Neural cell (in vitro differentiated cells): ENCODE data around the gene NANP. TPM values are rescaled to one million over a fixed set of nuclear protein-coding genes. Genes with fewer than 3 reads are reported as not detected.
"Not testable (repeated sequence)": the region's sequence is repeated elsewhere in the genome, so short reads cannot be mapped to it uniquely, and the experiment has no call there.

ENCODE experiments used
- H2AFZ ChIP-seq: fragments of 200-600, 300-800 bp; sonication (generic), shearing (Covaris generic); 2 replicates; pipeline ENCODE4 v1.6.0; 2014; ENCODE audit warnings: low read depth, mild to moderate bottlenecking, antibody characterized with exemption, low read length, moderate library complexity
- H3F3A ChIP-seq: fragments of 200-600 bp; shearing (Covaris generic); 2 replicates; pipeline ENCODE4 v1.6.1; 2016; ENCODE audit warnings: mild to moderate bottlenecking, moderate library complexity, mixed read lengths, antibody characterized with exemption, low read length; ENCODE audit not compliant: insufficient read depth, poor library complexity, severe bottlenecking
- H3K27ac ChIP-seq: fragments of 200-600, 300-800 bp; sonication (generic), shearing (Covaris generic); 2 replicates; pipeline ENCODE4 v1.5.1; 2014; ENCODE audit warnings: mild to moderate bottlenecking, low read length, moderate library complexity
- H3K27me3 ChIP-seq: fragments of 300-800, 200-600 bp; sonication (generic), shearing (Covaris generic); 2 replicates; pipeline ENCODE4 v1.6.0; 2014; ENCODE audit warnings: mild to moderate bottlenecking, low read depth, low read length, moderate library complexity; ENCODE audit not compliant: insufficient read depth
- H3K36me3 ChIP-seq: fragments of 300-800, 200-600 bp; sonication (generic), shearing (Covaris generic); 2 replicates; pipeline ENCODE4 v1.5.1; 2014; ENCODE audit warnings: mild to moderate bottlenecking, antibody characterized with exemption, low read length, moderate library complexity; ENCODE audit not compliant: insufficient read depth
- H3K4me2 ChIP-seq: fragments of 300-800, 200-600 bp; sonication (generic), shearing (Covaris generic); 2 replicates; pipeline ENCODE4 v1.6.0; 2014; ENCODE audit warnings: mild to moderate bottlenecking, low read length
- H3K4me3 ChIP-seq: fragments of 300-800, 200-600 bp; sonication (generic), shearing (Covaris generic); 2 replicates; pipeline ENCODE4 v1.5.1; 2014; ENCODE audit warnings: mild to moderate bottlenecking, low read length, moderate library complexity
- H3K79me2 ChIP-seq: fragments of 200-600 bp; shearing (Covaris generic); replicated peaks from 2 replicates; pipeline ENCODE4 v1.6.0; 2014; ENCODE audit warnings: mild to moderate bottlenecking, low read length, moderate library complexity; ENCODE audit not compliant: insufficient read depth
- H3K9ac ChIP-seq: fragments of 300-800, 200-600 bp; sonication (generic), shearing (Covaris generic); 2 replicates; pipeline ENCODE4 v1.6.1; 2016; ENCODE audit warnings: mild to moderate bottlenecking, low read length, mixed read lengths
- H3K9me2 ChIP-seq: fragments of 200-600 bp; shearing (Covaris generic); 2 replicates; pipeline ENCODE4 v1.6.1; 2016; ENCODE audit warnings: mild to moderate bottlenecking, low read length, mixed read lengths; ENCODE audit not compliant: insufficient read depth
- H3K9me3 ChIP-seq: fragments of 200-600, 300-800 bp; sonication (generic), shearing (Covaris generic); 2 replicates; pipeline ENCODE4 v1.6.1; 2016; ENCODE audit warnings: mild to moderate bottlenecking, mixed run types, low read length, moderate library complexity, mixed read lengths
- H4K20me1 ChIP-seq: fragments of 200-600 bp; shearing (Covaris generic); 2 replicates; pipeline ENCODE4 v1.6.1; 2016; ENCODE audit warnings: mild to moderate bottlenecking, mixed run types; ENCODE audit not compliant: insufficient read depth
- CTCF ChIP-seq: fragments of 450-650 bp; IDR thresholded peaks from 2 replicates; pipeline ENCODE4 v1.5.1; 2014; ENCODE audit warnings: antibody characterized with exemption, mild to moderate bottlenecking, moderate library complexity; ENCODE audit not compliant: poor library complexity, severe bottlenecking
- EP300 ChIP-seq: fragments of 450-650 bp; conservative IDR thresholded peaks from 2 replicates; pipeline ENCODE4 v1.6.1; 2014; ENCODE audit warnings: antibody characterized with exemption, mild to moderate bottlenecking, moderate library complexity; ENCODE audit not compliant: poor library complexity, severe bottlenecking
- EZH2 ChIP-seq: fragments of 200-600, 300-800 bp; shearing (Covaris generic), sonication (generic); IDR thresholded peaks from 2 replicates; pipeline ENCODE4 v1.6.1; 2014; ENCODE audit warnings: antibody characterized with exemption, low read length, borderline replicate concordance, mild to moderate bottlenecking; ENCODE audit not compliant: insufficient read depth, poor library complexity, severe bottlenecking
- MXI1 ChIP-seq: fragments of 450-650 bp; conservative IDR thresholded peaks from 2 replicates; pipeline ENCODE4 v1.6.1; 2014; ENCODE audit warnings: antibody characterized with exemption, mild to moderate bottlenecking; ENCODE audit not compliant: poor library complexity, severe bottlenecking
- POLR2AphosphoS5 ChIP-seq: IDR thresholded peaks from 2 replicates; pipeline ENCODE4 v1.6.1; 2012
- RAD21 ChIP-seq: fragments of 450-650 bp; conservative IDR thresholded peaks from 2 replicates; pipeline ENCODE4 v1.6.1; 2014; ENCODE audit warnings: antibody characterized with exemption, mild to moderate bottlenecking, moderate library complexity
- REST ChIP-seq: IDR thresholded peaks from 2 replicates; pipeline ENCODE4 v1.6.1; 2012; ENCODE audit warnings: borderline replicate concordance
- SMC3 ChIP-seq: fragments of 450-650 bp; conservative IDR thresholded peaks from 2 replicates; pipeline ENCODE4 v1.6.1; 2014; ENCODE audit warnings: antibody characterized with exemption, mild to moderate bottlenecking, moderate library complexity; ENCODE audit not compliant: poor library complexity
- TAF1 ChIP-seq: IDR thresholded peaks from 2 replicates; pipeline ENCODE4 v1.6.1; 2012; ENCODE audit warnings: low read depth
- polyA plus RNA-seq: library from polyadenylated mRNA; depleted of rRNA; stranded (reverse); fragments of >200 nt; gene quantifications from 2 replicates; pipeline ENCODE4 v1.2.3, GENCODE V29; 2014

NANP gene
- polyA plus RNA-seq, 1 donor from 2014 or later: 4.1 TPM

DNA sequence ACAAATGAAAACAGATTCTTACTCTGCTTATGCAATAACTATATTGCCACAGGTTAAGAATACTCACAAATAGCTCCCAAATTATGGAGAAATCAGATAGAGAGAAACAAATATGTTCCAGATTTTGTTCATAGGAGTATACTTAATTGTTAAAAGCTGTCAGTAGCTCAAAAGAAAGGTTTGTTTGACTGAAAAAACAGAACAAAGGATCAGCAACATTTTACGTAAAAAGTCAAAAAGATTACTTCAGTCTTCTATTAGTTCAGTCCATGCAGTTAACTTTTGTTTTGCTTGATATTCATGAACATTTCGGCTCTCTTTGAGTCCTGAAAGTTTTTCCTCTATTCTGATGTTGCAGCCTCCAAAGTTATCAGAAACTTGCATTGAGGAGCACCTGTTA, 13.4 kb upstream of the NANP start:
- Histone ChIP-seq H3K9me3 (peaks cover 5% of the 10 kb centered on the region), H3K79me2 (no peaks in the 10 kb centered on the region), H3K4me2 (no peak overlapping the region), H4K20me1 (no peaks in the 10 kb centered on the region), H2AFZ (no peak overlapping the region), H3K4me3 (no peak overlapping the region), H3K9ac (no peak overlapping the region), H3K9me2 (no peaks in the 10 kb centered on the region), H3F3A (no peaks in the 10 kb centered on the region), H3K27ac (no peak overlapping the region), H3K27me3 (no peaks in the 10 kb centered on the region), H3K36me3 (no peaks in the 10 kb centered on the region)
- TF ChIP-seq RAD21 (no peak), MXI1 (no peak)

DNA sequence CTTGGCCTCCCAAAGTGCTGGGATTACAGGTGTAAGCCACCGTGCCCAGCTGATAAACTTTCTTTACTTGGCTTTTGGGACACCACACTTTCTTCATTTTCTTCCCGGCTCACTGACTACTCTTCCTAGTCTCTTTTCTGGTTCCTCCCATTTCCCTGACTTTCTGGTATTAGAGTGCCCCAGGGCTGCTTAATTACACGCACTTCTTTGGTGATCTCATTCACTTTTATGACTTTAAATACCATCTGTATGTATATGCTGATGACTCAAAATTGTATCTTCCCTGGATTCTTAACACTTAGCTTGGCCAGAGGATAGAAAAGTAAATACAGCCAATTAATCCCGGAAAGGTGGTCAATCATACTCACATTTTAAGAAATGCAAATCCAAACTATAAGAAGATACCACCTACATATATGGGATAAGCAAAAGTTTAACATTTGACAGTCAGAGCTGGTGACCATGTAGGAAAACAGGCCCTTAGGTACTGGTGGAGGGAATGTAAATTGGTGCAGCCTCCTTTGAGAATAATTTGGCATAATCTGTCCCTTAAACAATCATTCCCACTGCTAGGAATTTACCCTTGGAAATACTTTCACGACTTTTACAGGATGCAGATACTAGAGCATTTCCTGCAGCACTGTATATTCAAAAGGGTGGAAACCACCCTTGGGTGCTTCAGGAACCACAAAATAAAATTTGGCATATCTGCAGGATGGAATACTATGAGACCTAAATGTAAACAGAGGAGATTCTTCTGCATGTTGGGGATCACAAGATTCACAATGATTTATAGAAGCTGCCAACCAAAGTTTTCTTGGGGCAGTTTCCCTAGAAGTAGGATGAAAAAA, 9.4 kb upstream of the NANP start:
- no peaks in the 10 kb centered on the region for H3K9me2 ChIP-seq
- no peaks in the 10 kb centered on the region for H4K20me1 ChIP-seq
- H3K4me3 ChIP-seq: no peak overlapping the region
- H2AFZ ChIP-seq: no peak overlapping the region
- TF ChIP-seq SMC3: no peak
- no peak for TF ChIP-seq TAF1
- no peak for TF ChIP-seq REST
- TF ChIP-seq CTCF: no peak
- no peak for TF ChIP-seq RAD21
- no peak for TF ChIP-seq EZH2
- TF ChIP-seq EP300: no peak
- TF ChIP-seq POLR2AphosphoS5: no peak
- no peak for TF ChIP-seq MXI1
- H3K4me2 ChIP-seq: no peak overlapping the region
- no peaks in the 10 kb centered on the region for H3K79me2 ChIP-seq
- H3F3A ChIP-seq: no peaks in the 10 kb centered on the region
- no peaks in the 10 kb centered on the region for H3K36me3 ChIP-seq
- no peak overlapping the region for H3K27ac ChIP-seq
- no peak overlapping the region for H3K9ac ChIP-seq
- H3K27me3 ChIP-seq: no peaks in the 10 kb centered on the region
- H3K9me3 ChIP-seq: peaks cover 5% of the 10 kb centered on the region

DNA sequence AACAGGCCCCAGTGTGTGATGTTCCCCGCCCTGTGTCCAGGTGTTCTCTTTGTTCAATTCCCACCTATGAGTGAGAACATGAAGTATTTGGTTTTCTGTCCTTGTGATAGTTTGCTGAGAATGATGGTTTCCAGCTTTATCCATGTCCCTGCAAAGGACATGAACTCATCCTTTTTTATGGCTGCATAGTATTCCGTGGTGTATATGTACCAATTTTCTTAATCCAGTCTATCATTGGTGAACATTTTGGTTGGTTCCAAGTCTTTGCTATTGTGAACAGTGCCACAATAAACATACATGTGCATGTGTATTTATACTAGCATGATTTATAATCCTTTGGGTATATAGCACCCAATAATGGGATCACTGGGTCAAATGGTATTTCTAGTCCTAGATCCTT, 6.8 kb upstream of the NANP start:
- not testable (repeated sequence) for H3K9ac ChIP-seq, H3K27me3 ChIP-seq, H3K4me3 ChIP-seq, H3K4me2 ChIP-seq, H3F3A ChIP-seq, H2AFZ ChIP-seq, H3K9me3 ChIP-seq, H3K79me2 ChIP-seq, H3K9me2 ChIP-seq, H3K36me3 ChIP-seq, H4K20me1 ChIP-seq, H3K27ac ChIP-seq
